OCI-LY1 (cell line): ENCODE measurements around the gene PCSK6.

Experiments
- EZH2 ChIP-seq: fragments of 200-600 bp; sonication (generic), shearing (Covaris generic); IDR thresholded peaks from 2 replicates; pipeline ENCODE4 v1.8.0; 2017; ENCODE audit warnings: borderline replicate concordance, mixed run types, mild to moderate bottlenecking, antibody characterized with exemption, low read length, moderate library complexity, mixed read lengths
- TF ChIP-seq, protein P1 (sequence below): fragments of 200-600 bp; sonication (generic), shearing (Covaris generic); IDR thresholded peaks from 2 replicates; pipeline ENCODE4 v1.5.1; 2017; ENCODE audit warnings: mild to moderate bottlenecking, antibody characterized with exemption, low read length, moderate library complexity, mixed read lengths

- TF ChIP-seq, protein P1, sequence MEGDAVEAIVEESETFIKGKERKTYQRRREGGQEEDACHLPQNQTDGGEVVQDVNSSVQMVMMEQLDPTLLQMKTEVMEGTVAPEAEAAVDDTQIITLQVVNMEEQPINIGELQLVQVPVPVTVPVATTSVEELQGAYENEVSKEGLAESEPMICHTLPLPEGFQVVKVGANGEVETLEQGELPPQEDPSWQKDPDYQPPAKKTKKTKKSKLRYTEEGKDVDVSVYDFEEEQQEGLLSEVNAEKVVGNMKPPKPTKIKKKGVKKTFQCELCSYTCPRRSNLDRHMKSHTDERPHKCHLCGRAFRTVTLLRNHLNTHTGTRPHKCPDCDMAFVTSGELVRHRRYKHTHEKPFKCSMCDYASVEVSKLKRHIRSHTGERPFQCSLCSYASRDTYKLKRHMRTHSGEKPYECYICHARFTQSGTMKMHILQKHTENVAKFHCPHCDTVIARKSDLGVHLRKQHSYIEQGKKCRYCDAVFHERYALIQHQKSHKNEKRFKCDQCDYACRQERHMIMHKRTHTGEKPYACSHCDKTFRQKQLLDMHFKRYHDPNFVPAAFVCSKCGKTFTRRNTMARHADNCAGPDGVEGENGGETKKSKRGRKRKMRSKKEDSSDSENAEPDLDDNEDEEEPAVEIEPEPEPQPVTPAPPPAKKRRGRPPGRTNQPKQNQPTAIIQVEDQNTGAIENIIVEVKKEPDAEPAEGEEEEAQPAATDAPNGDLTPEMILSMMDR = no peak
- TF ChIP-seq EZH2 = no peak
Observed at GRCh38 chr15:101277943-101278564, 211.5 kb downstream of the PCSK6 start.
